ENCODE measurements around the gene SOX12. TPM values are rescaled to one million over a fixed set of nuclear protein-coding genes. Genes with fewer than 3 reads are reported as not detected.

SOX12 gene
- total RNA-seq, 1 donor from 2014 or later: 9.8 TPM

DNA sequence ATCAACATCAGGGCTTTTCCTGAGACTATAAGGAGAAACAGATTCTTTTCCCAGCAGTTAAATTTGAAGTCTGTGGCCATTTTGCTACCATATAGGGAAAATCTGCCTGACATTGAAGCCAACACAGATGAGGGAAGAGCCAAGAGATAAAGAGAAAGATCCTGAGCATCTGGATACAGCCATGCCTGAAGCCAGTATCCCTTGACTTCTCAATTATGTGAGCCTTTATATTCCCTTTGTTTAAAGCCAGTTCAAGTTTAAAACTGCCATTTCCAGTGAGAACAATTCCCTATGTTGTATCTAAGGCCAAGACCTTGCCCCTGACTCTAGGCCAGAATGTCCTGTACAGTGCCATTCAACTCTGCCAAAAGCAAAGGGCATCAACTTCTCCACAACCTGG lies 17.8 kb downstream of the SOX12 start:
- Histone ChIP-seq H3K27ac (no peak overlapping the region), H3K9me3 (no peaks in the 10 kb centered on the region), H3K27me3 (ENCODE audit: low read depth) (no peaks in the 10 kb centered on the region), H3K36me3 (no peaks in the 10 kb centered on the region), H3K4me1 (peaks cover 8% of the 10 kb centered on the region), H3K4me3 (no peak overlapping the region)
- TF ChIP-seq, protein P1, sequence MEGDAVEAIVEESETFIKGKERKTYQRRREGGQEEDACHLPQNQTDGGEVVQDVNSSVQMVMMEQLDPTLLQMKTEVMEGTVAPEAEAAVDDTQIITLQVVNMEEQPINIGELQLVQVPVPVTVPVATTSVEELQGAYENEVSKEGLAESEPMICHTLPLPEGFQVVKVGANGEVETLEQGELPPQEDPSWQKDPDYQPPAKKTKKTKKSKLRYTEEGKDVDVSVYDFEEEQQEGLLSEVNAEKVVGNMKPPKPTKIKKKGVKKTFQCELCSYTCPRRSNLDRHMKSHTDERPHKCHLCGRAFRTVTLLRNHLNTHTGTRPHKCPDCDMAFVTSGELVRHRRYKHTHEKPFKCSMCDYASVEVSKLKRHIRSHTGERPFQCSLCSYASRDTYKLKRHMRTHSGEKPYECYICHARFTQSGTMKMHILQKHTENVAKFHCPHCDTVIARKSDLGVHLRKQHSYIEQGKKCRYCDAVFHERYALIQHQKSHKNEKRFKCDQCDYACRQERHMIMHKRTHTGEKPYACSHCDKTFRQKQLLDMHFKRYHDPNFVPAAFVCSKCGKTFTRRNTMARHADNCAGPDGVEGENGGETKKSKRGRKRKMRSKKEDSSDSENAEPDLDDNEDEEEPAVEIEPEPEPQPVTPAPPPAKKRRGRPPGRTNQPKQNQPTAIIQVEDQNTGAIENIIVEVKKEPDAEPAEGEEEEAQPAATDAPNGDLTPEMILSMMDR (IDR thresholded peaks at IDR 0.05): no peak
- no peak for ATAC-seq
- DNase-seq: no peak
- intact Hi-C loops (cut with DNase I): no loop called here

DNA sequence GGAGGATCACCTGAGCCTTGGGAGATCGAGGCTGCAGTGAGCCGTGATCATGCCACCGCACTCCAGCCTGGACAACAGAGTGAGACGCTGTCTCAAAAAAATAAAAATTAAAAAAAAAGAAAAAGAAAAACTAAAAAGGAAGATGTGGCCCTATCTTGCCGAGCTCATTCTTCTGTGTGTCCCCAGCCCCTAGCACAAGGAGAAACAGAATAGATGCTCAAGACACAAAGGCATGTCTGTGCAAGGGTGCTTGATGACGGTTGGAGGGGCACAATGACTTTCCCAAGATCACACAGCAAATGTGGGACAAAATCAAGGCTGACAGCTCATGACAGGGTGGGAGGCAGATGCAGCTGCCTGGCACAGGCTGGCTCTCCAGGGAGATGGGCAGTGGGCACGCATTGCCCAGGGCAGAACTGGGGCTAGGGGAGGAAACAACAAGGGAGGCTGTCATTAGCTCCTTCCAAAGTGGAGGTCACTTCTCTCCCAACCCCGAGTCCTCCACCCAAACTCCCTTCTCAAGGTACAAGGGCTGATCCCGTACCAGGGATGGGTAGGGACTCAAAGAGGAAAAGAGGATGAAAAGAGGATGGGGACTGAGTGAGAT lies 20.8 kb downstream of the SOX12 start:
- peak overlapping the region; percentile 86 for H3K4me3 ChIP-seq
- H3K9me3 ChIP-seq: no peaks in the 10 kb centered on the region
- intact Hi-C loops (cut with DNase I): no loop called here
- no peak for DNase-seq
- TF ChIP-seq, protein P1 (IDR thresholded peaks at IDR 0.05): no peak
- H3K27ac ChIP-seq: peak overlapping the region; percentile 87
- H3K4me1 ChIP-seq: peaks cover 13% of the 10 kb centered on the region
- H3K27me3 ChIP-seq (ENCODE audit: low read depth): no peaks in the 10 kb centered on the region
- ATAC-seq: no peak
- H3K36me3 ChIP-seq: no peaks in the 10 kb centered on the region

DNA sequence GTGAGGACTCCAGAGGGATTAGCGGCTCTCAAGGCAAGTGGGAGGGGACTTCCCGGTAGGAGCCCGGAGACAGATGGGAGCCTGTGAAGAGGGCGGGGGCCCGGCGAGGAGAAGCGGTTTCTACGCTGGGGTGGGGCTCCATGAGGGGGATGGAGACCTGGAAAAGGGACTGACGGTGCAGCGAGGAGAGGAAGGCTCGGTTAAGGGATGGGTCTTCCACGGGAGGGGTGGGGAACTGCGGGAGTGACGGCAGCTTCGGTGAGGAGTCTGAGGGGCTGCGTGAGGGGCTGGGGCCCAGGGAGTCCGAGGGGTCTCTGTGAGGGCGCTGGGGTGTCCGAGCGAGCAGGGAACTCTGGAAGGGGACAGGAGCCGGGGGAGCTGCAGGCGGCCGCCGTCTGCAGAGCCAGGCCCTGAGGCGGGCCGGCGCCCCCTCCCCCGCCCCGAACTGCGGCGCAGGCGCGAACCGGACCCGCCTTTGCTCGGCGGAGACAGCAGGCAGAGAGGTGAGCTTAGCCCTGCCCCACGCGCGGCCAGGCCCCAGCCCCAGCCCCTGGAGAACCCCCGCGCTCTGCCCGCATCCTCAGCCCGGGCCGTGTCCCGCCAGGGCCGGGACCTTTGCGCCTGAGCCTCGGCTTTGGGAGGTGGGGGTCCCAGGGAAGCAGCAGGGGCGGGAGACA lies 21.4 kb downstream of the SOX12 start, which contains the start of gene NRSN2:
NRSN2 (plus strand) TSS at position 472 of the 677 bp plus-strand sequence. CDS start 2,533 bp downstream, outside the sequence.
- intact Hi-C loops (cut with DNase I): no loop called here
- peak; percentile 64 for DNase-seq

DNA sequence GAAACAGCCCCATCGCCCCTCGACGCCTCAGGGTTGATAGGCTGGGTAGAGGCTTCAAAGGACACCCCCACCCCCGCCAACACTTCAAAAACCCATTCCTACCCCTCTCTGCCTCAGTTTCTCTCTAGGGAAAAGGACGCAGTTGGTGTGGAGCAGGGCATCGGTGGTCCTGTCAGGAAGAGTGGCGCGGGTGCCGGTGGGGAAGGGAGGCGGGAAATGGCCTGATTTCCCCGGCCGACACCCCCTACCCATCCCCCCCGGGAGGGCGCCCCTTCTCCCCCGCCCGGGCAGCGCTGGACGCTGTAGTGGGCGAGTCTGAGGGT lies 21.9 kb downstream of the SOX12 start:
- Histone ChIP-seq H3K27me3 (ENCODE audit: low read depth) (no peaks in the 10 kb centered on the region), H3K27ac (peak overlapping the region; percentile 87), H3K4me1 (peaks cover 13% of the 10 kb centered on the region), H3K36me3 (no peaks in the 10 kb centered on the region), H3K4me3 (peak overlapping the region; percentile 86), H3K9me3 (no peaks in the 10 kb centered on the region)
- intact Hi-C loops (cut with DNase I): no loop called here
- no peak for ATAC-seq
- TF ChIP-seq, protein P1 (IDR thresholded peaks at IDR 0.05): no peak
- no peak for DNase-seq

More for the DNA sequence above, 21.4 kb downstream of the SOX12 start, which contains the start of gene NRSN2:
- TF ChIP-seq, protein P1 (IDR thresholded peaks at IDR 0.05): no peak
- Histone ChIP-seq H3K4me1 (peaks cover 13% of the 10 kb centered on the region), H3K27ac (peak within 1 kb of the TSS; percentile 87), H3K9me3 (no peaks in the 10 kb centered on the region), H3K36me3 (no peaks in the 10 kb centered on the region), H3K27me3 (ENCODE audit: low read depth) (no peaks in the 10 kb centered on the region), H3K4me3 (peak within 1 kb of the TSS; percentile 86)
- ATAC-seq: peak; percentile 84

DNA sequence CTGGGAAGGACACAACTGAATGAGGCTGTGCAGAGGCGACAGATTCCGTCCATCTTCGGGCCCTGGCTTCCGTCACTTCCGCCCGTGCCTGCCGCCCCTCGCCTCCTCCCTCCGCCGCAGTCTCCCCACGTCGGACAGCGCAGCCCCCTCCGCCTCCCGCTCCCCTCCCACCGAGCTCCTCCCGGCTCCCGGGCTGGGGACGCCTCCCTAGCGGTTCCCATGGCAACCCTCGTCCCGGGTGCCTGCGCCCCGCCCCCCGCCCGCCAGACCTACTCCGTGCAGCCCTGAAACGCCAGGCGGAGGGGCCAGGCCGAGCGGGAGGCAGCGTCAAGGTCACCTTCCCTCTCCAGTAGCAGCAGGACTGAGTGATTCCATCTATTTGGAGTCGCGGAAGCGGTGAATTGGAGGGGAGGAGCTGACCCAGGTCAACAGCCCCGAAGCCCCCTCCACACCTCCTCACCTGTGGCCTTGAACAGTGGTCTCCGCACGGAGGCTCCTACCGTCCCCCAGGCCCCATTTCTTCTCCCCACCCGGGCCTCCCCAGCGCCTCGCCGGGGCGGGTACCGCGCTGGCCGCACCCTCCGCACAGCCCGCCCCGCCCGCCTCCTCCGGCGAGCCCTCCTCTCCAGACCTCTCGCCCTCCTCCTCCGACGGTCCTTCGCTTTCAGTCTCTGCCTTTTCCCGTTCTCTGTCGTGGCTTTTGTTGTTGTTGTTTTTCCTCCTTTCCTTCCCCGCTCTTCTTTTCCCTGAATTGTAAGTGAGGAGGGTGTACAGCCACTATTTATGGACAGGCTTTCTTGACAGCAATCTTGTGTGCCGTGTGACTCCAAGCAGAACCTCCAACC lies 22.5 kb downstream of the SOX12 start:
- H3K9me3 ChIP-seq: no peaks in the 10 kb centered on the region
- H3K27me3 ChIP-seq (ENCODE audit: low read depth): no peaks in the 10 kb centered on the region
- peak; percentile 90 for DNase-seq
- peaks cover 13% of the 10 kb centered on the region for H3K4me1 ChIP-seq
- ATAC-seq: peak; percentile 93 to 94
- no peaks in the 10 kb centered on the region for H3K36me3 ChIP-seq
- intact Hi-C loops (cut with DNase I): no loop called here
- peak overlapping the region; percentile 87 for H3K27ac ChIP-seq
- H3K4me3 ChIP-seq: peak overlapping the region; percentile 86
- TF ChIP-seq, protein P1 (IDR thresholded peaks at IDR 0.05): no peak
